M059J (cell line): ENCODE measurements around the gene TMEM98. TPM values are rescaled to one million over a fixed set of nuclear protein-coding genes. Genes with fewer than 3 reads are reported as not detected.
"Not testable (repeated sequence)": the region's sequence is repeated elsewhere in the genome, so short reads cannot be mapped to it uniquely, and the experiment has no call there.

Experiments
- DNase-seq: peaks from one replicate; pipeline ENCODE4 v3.0.0-alpha.2; 2012; ENCODE audit warnings: low read depth
- total RNA-seq: library from RNA; depleted of rRNA; stranded (reverse); fragments of >200 nt; shearing (Covaris generic); gene quantifications from 2 replicates; pipeline ENCODE4 v1.2.3, GENCODE V29; 2014

TMEM98 gene
- total RNA-seq, 1 experiment from 2014 or later: 0.22 TPM

GRCh38 chr17:32941419-32942032, 13.6 kb downstream of the TMEM98 start:
- DNase-seq: no peak

GRCh38 chr17:32943206-32943605, 15.3 kb downstream of the TMEM98 start:
- DNase-seq: no peak

GRCh38 chr17:32943647-32944191, 15.8 kb downstream of the TMEM98 start:
- no peak for DNase-seq

GRCh38 chr17:32944248-32945020, 16.5 kb downstream of the TMEM98 start:
- DNase-seq: no peak

- DNase-seq: no peak
Observed at GRCh38 chr17:32946375-32947135, 18.6 kb downstream of the TMEM98 start.

DNA sequence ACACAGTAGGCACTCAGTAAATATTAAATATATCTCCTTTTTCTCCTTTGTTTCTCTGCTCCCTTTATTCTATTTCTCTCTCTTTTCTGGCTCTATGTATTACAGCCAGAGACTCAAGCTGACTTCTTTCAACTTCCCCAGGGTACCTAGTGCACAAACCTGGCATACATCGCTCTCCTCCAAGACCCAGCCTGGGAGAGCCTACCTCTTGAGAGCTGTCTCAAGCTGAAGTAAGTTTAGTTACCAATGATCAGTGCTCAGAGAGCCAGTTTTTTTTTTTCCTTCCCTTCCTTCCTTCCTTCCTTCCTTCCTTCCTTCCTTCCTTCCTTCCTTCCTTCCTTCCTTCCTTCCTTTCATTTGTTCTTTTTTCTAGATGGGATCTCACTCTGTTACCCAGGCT, 19.8 kb downstream of the TMEM98 start:
- DNase-seq: no peak

- DNase-seq: no peak
Observed at GRCh38 chr17:32949181-32949580, 21.2 kb downstream of the TMEM98 start.

- not testable (repeated sequence) for DNase-seq
Observed at GRCh38 chr17:32952491-32952890, 24.5 kb downstream of the TMEM98 start.

DNA sequence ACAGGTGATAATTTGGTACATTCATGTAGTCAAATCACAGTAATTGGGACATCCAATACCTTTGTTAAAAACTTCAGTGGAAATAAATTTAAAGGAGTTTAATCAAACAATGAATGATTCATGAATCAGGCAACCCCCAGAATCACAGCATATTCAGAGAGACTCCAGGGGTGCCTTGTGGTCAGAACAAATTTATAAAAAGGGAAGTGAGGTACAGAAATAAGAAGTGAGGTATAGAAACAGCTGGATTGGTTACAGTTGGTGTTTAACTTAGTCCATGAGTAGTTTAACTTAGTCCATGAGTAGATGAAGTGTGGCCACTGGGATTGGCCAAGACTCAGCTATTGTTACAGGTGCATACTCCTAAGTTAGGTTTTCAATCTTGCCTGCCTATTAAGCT, 25.1 kb downstream of the TMEM98 start:
- no peak for DNase-seq

DNA sequence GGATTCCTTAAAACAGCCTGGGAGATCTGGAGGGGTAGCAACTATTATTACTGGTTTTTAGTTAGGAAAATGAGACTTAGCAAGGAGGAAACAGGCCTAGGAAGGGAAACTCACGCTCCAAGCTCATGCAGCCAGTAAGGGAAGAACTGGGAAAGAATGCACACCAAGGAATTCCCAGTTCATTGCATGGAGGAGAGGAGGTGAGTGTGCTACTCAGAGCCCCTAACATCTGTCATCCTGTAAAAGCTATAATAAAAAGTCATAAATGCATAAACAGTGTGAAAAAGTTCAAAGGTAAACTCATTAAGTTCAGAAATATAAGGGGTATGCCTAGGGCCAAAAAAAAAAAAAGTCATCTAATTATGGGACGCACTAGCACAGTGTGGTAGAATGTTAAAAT, 25.9 kb downstream of the TMEM98 start:
- no peak for DNase-seq

DNA sequence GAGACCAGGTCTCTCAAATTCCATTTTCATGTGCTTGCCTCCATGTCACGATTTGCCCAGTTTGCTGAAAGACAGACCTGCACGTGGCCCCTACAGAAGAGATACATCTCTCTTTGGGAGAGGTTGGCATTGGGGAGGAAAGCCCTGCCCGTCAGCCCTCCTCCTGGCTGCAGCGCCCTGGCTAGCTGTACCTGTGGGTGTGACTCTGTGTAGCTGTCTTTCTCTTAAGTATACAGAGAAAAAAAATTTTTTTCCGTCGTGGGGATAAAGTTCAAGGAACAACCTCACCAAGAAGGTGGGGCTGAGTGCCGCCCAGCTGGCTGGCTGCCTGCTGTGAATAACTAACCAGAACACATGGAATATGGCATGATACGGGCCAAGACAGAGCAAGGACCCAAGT, 26.5 kb downstream of the TMEM98 start:
- no peak for DNase-seq

- no peak for DNase-seq
Observed at GRCh38 chr17:32955155-32955554, 27.2 kb downstream of the TMEM98 start.

DNA sequence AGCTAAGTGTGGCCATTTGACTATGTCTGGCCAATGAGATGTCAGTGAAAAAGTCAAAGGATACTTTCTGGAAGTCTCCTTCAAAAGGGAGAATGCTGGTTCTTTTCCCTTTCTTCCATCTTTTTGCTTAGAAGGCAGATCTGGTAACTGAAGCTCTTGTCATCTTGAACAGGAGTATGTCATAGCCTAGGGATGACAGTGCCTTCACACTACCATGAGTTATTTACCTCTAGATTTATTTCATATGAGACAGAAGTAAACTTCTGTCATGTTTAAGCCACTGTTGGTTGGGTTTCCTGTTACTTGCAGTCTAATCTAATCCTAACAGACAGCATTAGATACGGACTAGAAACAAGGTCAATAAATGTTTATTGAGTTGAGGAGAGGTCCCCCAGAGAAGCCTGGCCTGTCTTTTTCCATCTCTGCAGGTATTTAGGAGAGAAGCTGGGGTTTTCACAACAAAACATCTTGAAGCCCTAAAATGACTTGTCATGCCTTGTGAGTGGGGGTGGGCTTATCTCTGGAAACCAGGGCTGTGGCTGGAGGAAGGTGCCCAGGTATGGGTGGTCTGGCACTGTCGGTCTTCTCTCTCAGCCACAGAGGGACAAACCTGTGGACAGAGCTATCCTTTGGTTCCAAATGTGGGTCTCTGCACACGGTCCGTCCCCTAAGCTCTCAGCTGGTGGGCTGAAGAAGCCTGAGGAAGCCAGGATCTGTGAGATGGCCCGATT, 28.5 kb downstream of the TMEM98 start:
- DNase-seq: no peak

GRCh38 chr17:32958418-32958817, 30.5 kb downstream of the TMEM98 start:
- no peak for DNase-seq

DNA sequence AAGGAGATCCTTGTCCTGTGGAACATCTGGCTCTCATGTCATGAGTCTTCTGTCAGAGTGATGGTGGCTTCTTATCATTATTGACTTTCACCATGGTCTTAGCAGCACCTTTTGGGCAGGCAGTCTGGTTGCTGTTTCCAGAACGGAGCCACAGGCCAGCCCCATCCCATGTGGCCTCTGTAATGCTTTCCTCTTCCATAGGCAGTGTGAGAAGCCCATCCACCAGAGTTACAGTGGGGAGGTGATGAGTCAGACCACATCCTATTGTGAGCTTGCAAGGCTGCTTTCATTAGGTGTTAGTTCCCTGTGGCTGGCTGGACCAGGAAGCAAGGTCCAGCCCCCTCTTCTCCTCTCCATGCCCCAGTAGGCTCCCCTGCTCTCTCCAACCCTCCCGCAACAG, 32.9 kb downstream of the TMEM98 start:
- DNase-seq: no peak

DNA sequence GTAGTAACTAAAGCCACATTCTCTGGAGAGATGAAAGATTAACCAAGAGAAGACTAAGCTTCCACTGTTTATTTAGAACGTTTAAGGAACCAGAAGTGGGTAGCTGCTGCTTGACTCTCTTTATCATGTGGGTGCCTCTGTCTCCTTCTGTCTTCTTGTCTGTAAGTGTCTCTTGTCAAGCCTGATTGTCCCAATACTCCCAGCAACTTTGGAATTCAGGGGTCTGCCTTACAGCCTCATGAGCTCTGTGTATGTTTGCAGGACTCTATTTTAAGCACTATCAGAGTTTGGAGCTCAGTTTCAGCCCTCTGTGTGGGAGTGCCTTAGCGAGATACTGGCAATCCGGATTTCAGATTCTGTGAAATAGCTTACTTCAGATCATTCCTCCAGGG, 34.4 kb downstream of the TMEM98 start:
- no peak for DNase-seq

- no peak for DNase-seq
Observed at GRCh38 chr17:32964541-32964940, 36.6 kb downstream of the TMEM98 start.

- not testable (repeated sequence) for DNase-seq
Observed at GRCh38 chr17:32969231-32969630, 41.3 kb downstream of the TMEM98 start.

- DNase-seq: no peak
Observed at GRCh38 chr17:32970281-32970680, 42.3 kb downstream of the TMEM98 start.

DNA sequence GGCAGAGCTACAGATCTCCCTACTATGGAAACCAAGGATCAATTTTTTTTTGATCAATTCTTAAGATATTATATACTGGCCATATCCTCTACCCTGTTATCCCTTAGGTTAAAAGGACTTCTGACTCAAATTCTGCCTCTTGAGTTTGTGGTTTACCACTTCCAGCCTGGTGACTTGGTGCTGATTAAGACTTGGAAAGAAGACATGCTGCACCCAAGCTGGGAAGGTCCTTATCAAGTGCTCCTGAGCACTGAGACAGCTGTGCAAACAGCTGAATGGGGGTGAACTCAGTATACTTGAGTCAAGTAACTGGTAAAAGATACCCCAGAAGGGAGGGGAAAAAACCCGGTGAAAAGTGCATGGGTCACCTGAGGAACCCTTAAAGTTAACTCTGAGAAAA, 43.2 kb downstream of the TMEM98 start:
- no peak for DNase-seq

GRCh38 chr17:32976131-32976530, 48.2 kb downstream of the TMEM98 start:
- DNase-seq: no peak

DNA sequence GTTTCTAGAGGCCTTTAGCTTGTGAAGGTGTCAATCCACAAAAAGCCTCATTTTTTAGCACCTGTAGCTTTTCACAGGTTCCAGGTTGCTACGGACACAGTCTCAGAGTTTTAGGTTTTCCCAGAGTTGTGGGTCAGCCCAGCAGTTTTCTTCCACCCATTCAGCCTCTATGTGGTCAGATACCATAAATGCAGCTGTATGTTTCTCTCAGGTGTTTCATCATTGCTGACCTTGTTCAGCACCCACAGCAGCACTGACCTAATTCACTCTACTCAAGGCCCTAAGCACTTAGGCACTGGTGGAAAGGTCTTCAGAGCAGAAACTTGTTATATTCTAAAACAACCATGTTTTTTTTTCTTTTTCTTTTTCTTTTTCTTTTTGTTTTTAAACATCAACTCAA, 48.7 kb downstream of the TMEM98 start:
- no peak for DNase-seq
